OCI-LY1 (cell line): Measurements from ENCODE around the gene CDKAL1.

Experiments
- EZH2 ChIP-seq: fragments of 200-600 bp; sonication (generic), shearing (Covaris generic); IDR thresholded peaks from 2 replicates; pipeline ENCODE4 v1.8.0; 2017; ENCODE audit warnings: borderline replicate concordance, mixed run types, mild to moderate bottlenecking, antibody characterized with exemption, low read length, moderate library complexity, mixed read lengths
- TF ChIP-seq, protein P1 (sequence below): fragments of 200-600 bp; sonication (generic), shearing (Covaris generic); IDR thresholded peaks from 2 replicates; pipeline ENCODE4 v1.5.1; 2017; ENCODE audit warnings: mild to moderate bottlenecking, antibody characterized with exemption, low read length, moderate library complexity, mixed read lengths

DNA sequence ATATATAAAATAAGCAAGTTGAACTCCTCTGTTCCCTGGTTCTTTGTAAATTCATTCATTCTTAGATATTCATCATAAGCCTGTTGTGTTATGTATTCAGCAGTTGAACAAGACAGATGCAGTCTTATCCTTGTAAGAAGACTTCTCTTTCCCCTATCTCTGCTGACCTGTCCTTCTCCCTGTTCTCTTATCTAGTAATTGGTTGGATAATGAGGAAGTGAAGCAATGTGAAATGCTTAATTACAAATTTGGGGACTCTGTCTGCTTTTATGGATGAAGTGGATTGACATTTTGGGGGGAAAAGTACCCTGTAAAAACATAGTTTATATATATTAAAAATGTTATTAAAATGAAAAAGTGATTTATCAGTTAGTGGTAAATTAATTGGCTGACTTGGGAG is 37.0 kb downstream of the CDKAL1 start:
- TF ChIP-seq, protein P1, sequence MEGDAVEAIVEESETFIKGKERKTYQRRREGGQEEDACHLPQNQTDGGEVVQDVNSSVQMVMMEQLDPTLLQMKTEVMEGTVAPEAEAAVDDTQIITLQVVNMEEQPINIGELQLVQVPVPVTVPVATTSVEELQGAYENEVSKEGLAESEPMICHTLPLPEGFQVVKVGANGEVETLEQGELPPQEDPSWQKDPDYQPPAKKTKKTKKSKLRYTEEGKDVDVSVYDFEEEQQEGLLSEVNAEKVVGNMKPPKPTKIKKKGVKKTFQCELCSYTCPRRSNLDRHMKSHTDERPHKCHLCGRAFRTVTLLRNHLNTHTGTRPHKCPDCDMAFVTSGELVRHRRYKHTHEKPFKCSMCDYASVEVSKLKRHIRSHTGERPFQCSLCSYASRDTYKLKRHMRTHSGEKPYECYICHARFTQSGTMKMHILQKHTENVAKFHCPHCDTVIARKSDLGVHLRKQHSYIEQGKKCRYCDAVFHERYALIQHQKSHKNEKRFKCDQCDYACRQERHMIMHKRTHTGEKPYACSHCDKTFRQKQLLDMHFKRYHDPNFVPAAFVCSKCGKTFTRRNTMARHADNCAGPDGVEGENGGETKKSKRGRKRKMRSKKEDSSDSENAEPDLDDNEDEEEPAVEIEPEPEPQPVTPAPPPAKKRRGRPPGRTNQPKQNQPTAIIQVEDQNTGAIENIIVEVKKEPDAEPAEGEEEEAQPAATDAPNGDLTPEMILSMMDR = no peak
- TF ChIP-seq EZH2 = no peak
